Esophagus squamous epithelium (tissue), 4 donors: ENCODE data around the gene FIGN.
A peak's percentile ranks its signal among the peaks of the same experiment; 100 is the strongest.

Experiments used
- POLR2A ChIP-seq, 4 donors: fragments of 450-650 bp; IDR thresholded peaks; one replicate each; pipeline ENCODE4 v1.6.1; 2017; ENCODE audit warnings: antibody characterized with exemption in 4 of 4, mild to moderate bottlenecking in 4 of 4, moderate library complexity in 3 of 4
- TF ChIP-seq, protein P1 (sequence below), 6 experiments: fragments of 450-650 bp in 4 of 6; fragments of 200-600 bp in 2 of 6; sonication (generic) in 2 of 6; IDR thresholded peaks; one replicate each; pipeline ENCODE4 v1.5.1; 2016 to 2019; ENCODE audit warnings: antibody characterized with exemption in 6 of 6, mild to moderate bottlenecking in 4 of 6, moderate library complexity in 4 of 6

DNA sequence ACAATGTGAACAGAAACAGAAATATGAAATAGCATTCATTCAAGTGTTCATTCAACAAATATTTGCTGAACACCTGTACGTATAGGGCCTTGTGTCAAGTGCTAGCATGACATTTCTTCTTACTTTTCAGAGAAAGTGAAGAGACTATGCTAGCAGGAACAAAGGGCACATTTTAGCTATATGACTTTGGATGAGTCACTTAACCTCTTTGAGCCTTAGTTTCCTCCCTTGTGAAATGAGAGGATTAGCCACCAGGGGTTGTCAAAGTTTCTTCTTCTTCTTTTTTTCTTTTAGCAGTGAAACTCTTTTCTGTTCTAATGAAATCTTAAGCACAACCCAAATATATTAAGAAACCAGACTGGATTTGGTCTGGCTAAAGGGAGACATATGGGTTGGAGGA is 53.1 kb downstream of the FIGN start:
- TF ChIP-seq POLR2A (IDR thresholded peaks at IDR 0.05): no peak
- TF ChIP-seq, protein P1, sequence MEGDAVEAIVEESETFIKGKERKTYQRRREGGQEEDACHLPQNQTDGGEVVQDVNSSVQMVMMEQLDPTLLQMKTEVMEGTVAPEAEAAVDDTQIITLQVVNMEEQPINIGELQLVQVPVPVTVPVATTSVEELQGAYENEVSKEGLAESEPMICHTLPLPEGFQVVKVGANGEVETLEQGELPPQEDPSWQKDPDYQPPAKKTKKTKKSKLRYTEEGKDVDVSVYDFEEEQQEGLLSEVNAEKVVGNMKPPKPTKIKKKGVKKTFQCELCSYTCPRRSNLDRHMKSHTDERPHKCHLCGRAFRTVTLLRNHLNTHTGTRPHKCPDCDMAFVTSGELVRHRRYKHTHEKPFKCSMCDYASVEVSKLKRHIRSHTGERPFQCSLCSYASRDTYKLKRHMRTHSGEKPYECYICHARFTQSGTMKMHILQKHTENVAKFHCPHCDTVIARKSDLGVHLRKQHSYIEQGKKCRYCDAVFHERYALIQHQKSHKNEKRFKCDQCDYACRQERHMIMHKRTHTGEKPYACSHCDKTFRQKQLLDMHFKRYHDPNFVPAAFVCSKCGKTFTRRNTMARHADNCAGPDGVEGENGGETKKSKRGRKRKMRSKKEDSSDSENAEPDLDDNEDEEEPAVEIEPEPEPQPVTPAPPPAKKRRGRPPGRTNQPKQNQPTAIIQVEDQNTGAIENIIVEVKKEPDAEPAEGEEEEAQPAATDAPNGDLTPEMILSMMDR (IDR thresholded peaks at IDR 0.05): peak in 1 of 6 experiments; percentile 50
